ENCODE results near the gene RAB37. TPM values are rescaled to one million over a fixed set of nuclear protein-coding genes. Genes with fewer than 3 reads are reported as not detected.

The RAB37 gene
- total and polyA plus RNA-seq, 12 donors: 0.39 to 6.6 (median 2.7) TPM

- no peaks in the 10 kb centered on the region for H3K27me3 ChIP-seq
- H3K4me3 ChIP-seq: no peak overlapping the region
- H3K4me1 ChIP-seq (replicated peaks in 1 of 2): no peaks in the 10 kb centered on the region
- 37 to 70% (median 62%) methylated on average over 4 of the region's 4 CpGs for whole genome bisulfite sequencing, 4 donors
- no peaks in the 10 kb centered on the region for H3K36me3 ChIP-seq (replicated peaks in 1 of 2)
- H3K27ac ChIP-seq: no peak overlapping the region
- no peaks in the 10 kb centered on the region for H3K9me3 ChIP-seq (replicated peaks in 1 of 3)
- no peak for DNase-seq
- TF ChIP-seq CTCF (IDR thresholded peaks at IDR 0.05): no peak
- TF ChIP-seq POLR2A (IDR thresholded peaks at IDR 0.05): no peak
- intact Hi-C loops (cut with DNase I): no loop called here
Observed at GRCh38 chr17:74715144-74715543, 21.9 kb upstream of the RAB37 start.

GRCh38 chr17:74720506-74720905, 16.6 kb upstream of the RAB37 start:
- Histone ChIP-seq H3K4me3 (no peak overlapping the region), H3K27me3 (no peaks in the 10 kb centered on the region), H3K36me3 (replicated peaks in 1 of 2) (no peaks in the 10 kb centered on the region), H3K27ac (no peak overlapping the region), H3K4me1 (replicated peaks in 1 of 2) (no peaks in the 10 kb centered on the region), H3K9me3 (replicated peaks in 1 of 3) (no peaks in the 10 kb centered on the region)
- no peak for TF ChIP-seq CTCF (IDR thresholded peaks at IDR 0.05)
- TF ChIP-seq POLR2A (IDR thresholded peaks at IDR 0.05): no peak
- 89 to 93% (median 91%) methylated on average over 4 of the region's 4 CpGs for WGBS, 4 donors
- intact Hi-C loops (cut with DNase I): no loop called here
- no peak for DNase-seq

DNA sequence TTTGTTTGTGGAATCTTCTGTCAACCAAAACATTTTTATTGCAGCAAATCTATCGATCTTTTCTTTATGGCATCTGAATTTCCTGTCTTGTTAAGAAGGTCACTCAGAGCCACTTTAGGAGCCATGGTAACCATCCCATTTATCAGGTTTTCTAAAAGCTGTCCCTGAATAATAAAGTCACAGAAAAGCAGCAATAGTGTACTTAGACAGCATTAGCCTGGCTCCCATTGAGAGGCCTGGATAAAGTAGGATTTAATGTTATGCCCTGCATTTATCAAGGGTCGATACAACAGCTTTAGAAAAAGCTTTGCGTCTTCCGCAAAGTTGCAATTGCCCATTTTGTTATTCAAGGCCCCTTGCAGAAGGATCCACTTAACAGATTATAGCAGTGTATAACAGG, 14.3 kb upstream of the RAB37 start:
- no peak overlapping the region for H3K4me3 ChIP-seq
- no peaks in the 10 kb centered on the region for H3K27me3 ChIP-seq
- WGBS, 4 donors: 72 to 90% (median 86%) methylated on average over 4 of the region's 4 CpGs
- H3K9me3 ChIP-seq (replicated peaks in 1 of 3): no peaks in the 10 kb centered on the region
- H3K4me1 ChIP-seq (replicated peaks in 1 of 2): no peaks in the 10 kb centered on the region
- no peak for DNase-seq
- intact Hi-C loops (cut with DNase I): no loop called here
- H3K27ac ChIP-seq: no peak overlapping the region
- no peaks in the 10 kb centered on the region for H3K36me3 ChIP-seq (replicated peaks in 1 of 2)
- TF ChIP-seq POLR2A (IDR thresholded peaks at IDR 0.05) (no peak), CTCF (IDR thresholded peaks at IDR 0.05) (no peak)

DNA sequence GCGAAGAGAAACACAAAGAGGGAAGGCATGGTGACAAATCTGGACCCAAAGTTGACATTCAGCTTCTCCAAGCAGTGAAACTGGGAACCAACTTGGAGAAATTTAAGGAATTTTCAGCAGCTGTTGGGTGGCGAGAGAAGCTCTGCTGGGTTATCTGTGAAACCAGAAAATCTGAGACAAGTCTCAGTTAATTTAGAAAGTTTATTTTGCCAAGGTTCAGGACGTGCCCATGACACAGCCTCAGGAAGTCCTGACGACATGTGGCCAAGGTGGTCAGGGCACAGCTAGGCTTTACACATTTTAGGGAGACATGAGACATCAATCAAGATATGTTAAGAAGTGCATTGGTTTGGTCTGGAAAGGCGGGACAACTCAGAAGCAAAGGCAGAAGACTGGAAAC, 13.2 kb upstream of the RAB37 start:
- H3K27me3 ChIP-seq: no peaks in the 10 kb centered on the region
- no peak for TF ChIP-seq CTCF (IDR thresholded peaks at IDR 0.05)
- no peak for TF ChIP-seq POLR2A (IDR thresholded peaks at IDR 0.05)
- no peak overlapping the region for H3K27ac ChIP-seq
- no peak for DNase-seq
- 64 to 79% (median 72%) methylated on average over 5 of the region's 5 CpGs for WGBS, 4 donors
- no peaks in the 10 kb centered on the region for H3K9me3 ChIP-seq (replicated peaks in 1 of 3)
- intact Hi-C loops (cut with DNase I): no loop called here
- no peaks in the 10 kb centered on the region for H3K4me1 ChIP-seq (replicated peaks in 1 of 2)
- no peaks in the 10 kb centered on the region for H3K36me3 ChIP-seq (replicated peaks in 1 of 2)
- no peak overlapping the region for H3K4me3 ChIP-seq

Data from adrenal gland (tissue), 12 donors.